Ovary (tissue), 9 donors: ENCODE results near the gene FAM107B. TPM values are rescaled to one million over a fixed set of nuclear protein-coding genes. Genes with fewer than 3 reads are reported as not detected.

Source experiments
- DNase-seq, 5 donors: peaks; one replicate each; pipeline ENCODE4 v3.0.0-alpha.2; 2019 to 2020
- H3K27ac ChIP-seq, 2 donors: fragments of 200-600 bp; one replicate each; pipeline versions ENCODE4 v1.5.1 to v1.8.0; 2019 to 2022
- H3K27me3 ChIP-seq: fragments of 200-600 bp; one replicate; pipeline ENCODE4 v1.8.0; 2022
- H3K36me3 ChIP-seq: fragments of 200-600 bp; sonication (generic); one replicate; pipeline ENCODE4 v1.5.1; 2019
- H3K4me1 ChIP-seq: one replicate; pipeline ENCODE4 v1.8.1; 2013; ENCODE audit warnings: mild to moderate bottlenecking, moderate library complexity; ENCODE audit not compliant: insufficient read depth
- H3K4me3 ChIP-seq: fragments of 200-600 bp; sonication (generic); one replicate; pipeline ENCODE4 v1.5.1; 2017
- H3K9me3 ChIP-seq, 2 donors: fragments of 200-600 bp in 1 of 2; sonication (generic) in 1 of 2; one replicate each; pipeline versions ENCODE4 v1.5.1 to v1.8.1; 2013 to 2019; ENCODE audit warnings: mild to moderate bottlenecking in 1 of 2, moderate library complexity in 1 of 2
- CTCF ChIP-seq, 3 donors: fragments of 450-650 bp in 2 of 3; fragments of 200-600 bp in 1 of 3; IDR thresholded peaks; one replicate each; pipeline versions ENCODE4 v1.5.1 to v1.8.0; 2016 to 2022; ENCODE audit warnings: antibody characterized with exemption in 3 of 3, mild to moderate bottlenecking in 1 of 3
- EP300 ChIP-seq: sonication (generic); formaldehyde crosslinking; IDR thresholded peaks from one replicate; pipeline ENCODE4 v1.6.1; 2017; ENCODE audit warnings: antibody characterized with exemption
- POLR2A ChIP-seq: fragments of 450-650 bp; IDR thresholded peaks from one replicate; pipeline ENCODE4 v1.6.1; 2017; ENCODE audit warnings: antibody characterized with exemption, mild to moderate bottlenecking, moderate library complexity
- WGBS, 3 donors: extraction: QIAGEN DNeasy Blood & Tissue Kit in 1 of 3; methylation state at CpG; one replicate each; pipeline versions ENCODE4 v1.1.5 to v1.1.7; 2013 to 2017; 5-methylcytosine and 5-hydroxymethylcytosine counted together
- intact Hi-C, 4 donors: fragments of 100-400 bp; cut with DNase I; formaldehyde crosslinking; loops; one replicate each; pipeline versions ENCODE4 v1.11.0 to v1.15.1; 2022 to 2023
- polyA plus RNA-seq, 2 donors: library from polyadenylated mRNA; stranded (reverse); fragments of 200-250 nt in 1 of 2; fragments of 350-450 nt in 1 of 2; fragmentation: Illumina TruSeq in 1 of 2; extraction: RNeasy Lipid Tissue Mini Kit (QIAGEN cat#74804) in 1 of 2; gene quantifications; one replicate each; pipeline ENCODE4 v1.2.3, GENCODE V29; 2013 to 2014
- total RNA-seq, 7 donors: library from RNA; depleted of rRNA in 2 of 7; stranded (reverse); fragments of >200 nt in 2 of 7; fragmentation: NEBNext Ultra II Directional in 3 of 7; extraction: Animal tissue kit (Norgen Biotek cat#: 25700) in 3 of 7; gene quantifications; one replicate each; pipeline versions ENCODE4 v1.1.0 to v1.2.4, GENCODE V29; 2016 to 2023
- donor health status: DM: no; HTN: no; CAD: no; lungs with moderate emphysema.
- donor health status: DM: no; HTN: no; CAD: no.
- donor health status: Bipolar disorder and iron deficiency.
- donor health status: DM: yes; HTN: yes; CAD: no.
- donor health status: DM: no; HTN: no; CAD: no.
- donor health status: DM: yes; HTN: yes; CAD: no.

Gene FAM107B
- total and polyA plus RNA-seq, 9 donors: 6.0 to 26.6 (median 15.0) TPM

- H3K4me3 ChIP-seq: no peak overlapping the region
- H3K27me3 ChIP-seq: no peaks in the 10 kb centered on the region
- no peaks in the 10 kb centered on the region for H3K36me3 ChIP-seq
- H3K9me3 ChIP-seq: no peaks in the 10 kb centered on the region
- TF ChIP-seq EP300 (no peak), CTCF (IDR thresholded peaks at IDR 0.05) (no peak), POLR2A (no peak)
- 84 to 88% (median 86%) methylated on average over 4 of the region's 4 CpGs for WGBS, 3 donors
- no peak overlapping the region for H3K27ac ChIP-seq
- intact Hi-C loops: no loop called here
- no peaks in the 10 kb centered on the region for H3K4me1 ChIP-seq
- no peak for DNase-seq
Measured at GRCh38 chr10:14555807-14556206, 218.9 kb downstream of the FAM107B start.

GRCh38 chr10:14554491-14555205 is 220.0 kb downstream of the FAM107B start:
- H3K27me3 ChIP-seq: no peaks in the 10 kb centered on the region
- no peaks in the 10 kb centered on the region for H3K36me3 ChIP-seq
- H3K27ac ChIP-seq: no peak overlapping the region
- TF ChIP-seq CTCF (IDR thresholded peaks at IDR 0.05): no peak
- no peak for TF ChIP-seq POLR2A
- no peak for TF ChIP-seq EP300
- DNase-seq: no peak
- no peaks in the 10 kb centered on the region for H3K9me3 ChIP-seq
- 79 to 84% (median 82%) methylated on average over 3 of the region's 3 CpGs for WGBS, 3 donors
- no peaks in the 10 kb centered on the region for H3K4me1 ChIP-seq
- no peak overlapping the region for H3K4me3 ChIP-seq
- intact Hi-C loops: no loop called here

GRCh38 chr10:14554091-14554490 is 220.6 kb downstream of the FAM107B start:
- Histone ChIP-seq H3K27me3 (no peaks in the 10 kb centered on the region), H3K4me3 (no peak overlapping the region), H3K4me1 (no peaks in the 10 kb centered on the region), H3K27ac (no peak overlapping the region), H3K9me3 (no peaks in the 10 kb centered on the region), H3K36me3 (no peaks in the 10 kb centered on the region)
- TF ChIP-seq POLR2A (no peak), EP300 (no peak), CTCF (IDR thresholded peaks at IDR 0.05) (no peak)
- 85 to 88% (median 87%) methylated on average over 3 of the region's 3 CpGs for WGBS, 3 donors
- intact Hi-C loops: no loop called here
- DNase-seq: no peak

GRCh38 chr10:14553448-14553847 is 221.2 kb downstream of the FAM107B start:
- no peak for TF ChIP-seq EP300
- TF ChIP-seq POLR2A: no peak
- TF ChIP-seq CTCF (IDR thresholded peaks at IDR 0.05): no peak
- no peak overlapping the region for H3K4me3 ChIP-seq
- 62 to 87% (median 80%) methylated on average over 1 of the region's 1 CpG for WGBS, 3 donors
- H3K9me3 ChIP-seq: no peaks in the 10 kb centered on the region
- intact Hi-C loops: no loop called here
- no peaks in the 10 kb centered on the region for H3K4me1 ChIP-seq
- no peaks in the 10 kb centered on the region for H3K27me3 ChIP-seq
- DNase-seq: no peak
- no peaks in the 10 kb centered on the region for H3K36me3 ChIP-seq
- no peak overlapping the region for H3K27ac ChIP-seq
